Lung (tissue), 13 donors: ENCODE measurements around the gene ELF2. TPM values are rescaled to one million over a fixed set of nuclear protein-coding genes. Genes with fewer than 3 reads are reported as not detected.

ENCODE experiments used
- ATAC-seq: fragments of 200-7000 bp; cut with Tn5 transposase; one replicate; pipeline ENCODE4 v1.9.1; 2020; ENCODE audit warnings: moderate number of reproducible peaks; ENCODE audit not compliant: insufficient read depth, low FRiP score
- DNase-seq, 3 donors: peaks; one replicate each; pipeline ENCODE4 v3.0.0-alpha.2; 2013 to 2017
- H3K27ac ChIP-seq, 2 donors: one replicate each; pipeline ENCODE4 v1.5.1; 2013; ENCODE audit warnings: mild to moderate bottlenecking in 2 of 2, moderate library complexity in 2 of 2, control low read depth in 1 of 2, inconsistent platforms in 1 of 2, low read depth in 1 of 2, low read length in 1 of 2
- H3K27me3 ChIP-seq, 3 donors: one replicate each; pipeline ENCODE4 v1.5.1; 2013; ENCODE audit warnings: low read length in 2 of 3; ENCODE audit not compliant: control insufficient read depth in 3 of 3, insufficient read depth in 3 of 3
- H3K36me3 ChIP-seq, 4 donors: one replicate each; pipeline ENCODE4 v1.5.1; 2013; ENCODE audit warnings: low read length in 4 of 4, mild to moderate bottlenecking in 1 of 4, moderate library complexity in 1 of 4; ENCODE audit not compliant: control insufficient read depth in 4 of 4, insufficient read depth in 4 of 4
- H3K4me1 ChIP-seq, 5 donors: one replicate each; pipeline ENCODE4 v1.5.1; 2013; ENCODE audit warnings: low read length in 5 of 5, mild to moderate bottlenecking in 2 of 5, moderate library complexity in 1 of 5; ENCODE audit not compliant: control insufficient read depth in 5 of 5, insufficient read depth in 5 of 5
- H3K4me3 ChIP-seq: one replicate; pipeline ENCODE4 v1.5.1; 2013; ENCODE audit warnings: mild to moderate bottlenecking, control low read depth, moderate library complexity
- H3K9ac ChIP-seq, 2 donors: one replicate each; pipeline ENCODE4 v1.5.1; 2013; ENCODE audit warnings: low read length in 2 of 2, control low read depth in 1 of 2; ENCODE audit not compliant: insufficient read depth in 1 of 2
- H3K9me3 ChIP-seq, 4 donors: one replicate each; pipeline ENCODE4 v1.5.1; 2013; ENCODE audit warnings: low read length in 3 of 4, mild to moderate bottlenecking in 1 of 4, moderate library complexity in 1 of 4; ENCODE audit not compliant: control insufficient read depth in 4 of 4, insufficient read depth in 3 of 4
- CTCF ChIP-seq: IDR thresholded peaks from 2 replicates; pipeline ENCODE4 v1.5.1; 2012; ENCODE audit warnings: mild to moderate bottlenecking; ENCODE audit errors: control extremely low read depth, extremely low read depth
- WGBS, 2 donors: extraction: QIAGEN DNeasy Blood & Tissue Kit; methylation state at CpG; one replicate each; pipeline ENCODE4 v1.1.7; 2013; 5-methylcytosine and 5-hydroxymethylcytosine counted together
- polyA plus RNA-seq, 2 donors: library from polyadenylated mRNA; stranded (reverse); fragments of 200-250 nt; gene quantifications; one replicate each; pipeline ENCODE4 v1.2.1, GENCODE V29; 2013
- small RNA-seq: library from RNA; depleted of rRNA; stranded (forward); fragments of <200 nt; gene quantifications from one replicate; pipeline ENCODE3, GENCODE V24; 2014; ENCODE audit warnings: low replicate concordance
- total RNA-seq, 2 donors: library from RNA; depleted of rRNA in 1 of 2; stranded (reverse); fragments of >200 nt in 1 of 2; gene quantifications; one replicate each; pipeline ENCODE4 v1.2.1, GENCODE V29; 2014 to 2021
- donor health status: control.
- donor health status: control.
- donor health status: Bipolar disorder and iron deficiency.
- donor health status: healthy.
- donor health status: DM: yes; HTN: yes; CAD: no.

ELF2 gene
- total and polyA plus RNA-seq, 4 donors = 11.6 to 101 (median 28.7) TPM

- Histone ChIP-seq H3K4me3 (no peak overlapping the region), H3K4me1 (no peaks in the 10 kb centered on the region), H3K36me3 (no peaks in the 10 kb centered on the region), H3K27ac (no peak overlapping the region), H3K27me3 (no peaks in the 10 kb centered on the region), H3K9ac (no peak overlapping the region), H3K9me3 (no peaks in the 10 kb centered on the region)
- 92 to 98% methylated on average over 2 of the region's 2 CpGs for WGBS, 2 donors
- no peak for TF ChIP-seq CTCF
- ATAC-seq (no peak), DNase-seq (no peak)
Measured at GRCh38 chr4:139007640-139008039, 169.4 kb downstream of the ELF2 start.

Small RNAs within 50 kb of the gene (small RNA-seq; reads per million reads assigned to genes)
- not detected for gene RF00017
- not detected for gene RF00019
- not detected for gene RN7SL382P
- not detected for gene RNU6-531P

Other genes with a start within 250 kb of the ELF2 start
- 1 to 10 TPM; 4.2 to 6.8 TPM for gene NOCT, start 161.4 kb downstream of the ELF2 start, total RNA-seq
- gene NOCT, start 161.4 kb downstream of the ELF2 start, polyA plus RNA-seq = 1 to 10 TPM; 3.0 to 8.2 TPM
- gene MGARP, start 103.0 kb upstream of the ELF2 start, total RNA-seq = under 1 TPM; 0.26 to 0.46 TPM
- gene MGARP, start 103.0 kb upstream of the ELF2 start, polyA plus RNA-seq = under 1 TPM; 0.17 to 0.87 TPM
- gene NAA15, start 124.3 kb upstream of the ELF2 start, total RNA-seq = 10 to 100 TPM; 35.1 to 41.3 TPM
- 10 to 100 TPM in 1 of 2 donors, 1 to 10 TPM in 1; 5.7 to 10.5 TPM for gene NAA15, start 124.3 kb upstream of the ELF2 start, polyA plus RNA-seq
- gene NDUFC1, start 125.3 kb upstream of the ELF2 start, total RNA-seq = 10 to 100 TPM; 45.0 to 46.9 TPM
- 100 to 1,000 TPM in 1 of 2 donors, 10 to 100 TPM in 1; 57.2 to 122 TPM for gene NDUFC1, start 125.3 kb upstream of the ELF2 start, polyA plus RNA-seq